Mesenchymal stem cell (in vitro differentiated cells and primary cell): ENCODE results near the gene XRN2.

ENCODE experiments used
- DNase-seq: peaks from one replicate; pipeline ENCODE4 v3.0.0-alpha.2; 2013
- H2AFZ ChIP-seq: one replicate; pipeline ENCODE4 v1.6.1; 2013; ENCODE audit warnings: low read depth, mild to moderate bottlenecking, control low read depth, inconsistent platforms, low read length, moderate library complexity
- H2AK5ac ChIP-seq: 2 replicates; pipeline ENCODE4 v1.6.1; 2013; ENCODE audit warnings: low read length, moderate library complexity, mild to moderate bottlenecking, inconsistent platforms; ENCODE audit not compliant: severe bottlenecking
- H2BK120ac ChIP-seq: one replicate; pipeline ENCODE4 v1.6.1; 2013; ENCODE audit warnings: low read depth, mild to moderate bottlenecking, inconsistent platforms, low read length, moderate library complexity
- H2BK12ac ChIP-seq, 2 experiments: one replicate each; pipeline ENCODE4 v1.6.1; 2013; ENCODE audit warnings: inconsistent platforms in 2 of 2, low read length in 2 of 2, mild to moderate bottlenecking in 2 of 2, moderate library complexity in 2 of 2, control low read depth in 1 of 2
- H2BK15ac ChIP-seq: one replicate; pipeline ENCODE4 v1.6.1; 2013; ENCODE audit warnings: mild to moderate bottlenecking, low read depth, inconsistent platforms; ENCODE audit not compliant: poor library complexity, severe bottlenecking
- H2BK5ac ChIP-seq: 2 replicates; pipeline ENCODE4 v1.6.1; 2013; ENCODE audit warnings: low read depth, mild to moderate bottlenecking, low read length, control low read depth, inconsistent platforms; ENCODE audit not compliant: poor library complexity, severe bottlenecking
- H3K14ac ChIP-seq, 2 experiments: one replicate each; pipeline ENCODE4 v1.6.1; 2013; ENCODE audit warnings: inconsistent platforms in 2 of 2, low read length in 2 of 2, control low read depth in 1 of 2, mild to moderate bottlenecking in 1 of 2, moderate library complexity in 1 of 2
- H3K18ac ChIP-seq, 2 experiments: one replicate each; pipeline ENCODE4 v1.6.1; 2013; ENCODE audit warnings: inconsistent platforms in 2 of 2, low read length in 2 of 2, control low read depth in 1 of 2, low read depth in 1 of 2, mild to moderate bottlenecking in 1 of 2
- H3K23ac ChIP-seq, 2 experiments: one replicate each; pipeline ENCODE4 v1.6.1; 2013; ENCODE audit warnings: inconsistent platforms in 2 of 2, low read length in 2 of 2, mild to moderate bottlenecking in 2 of 2, moderate library complexity in 2 of 2, control low read depth in 1 of 2
- H3K27ac ChIP-seq: 2 replicates; pipeline ENCODE4 v1.5.1; 2013; ENCODE audit warnings: mild to moderate bottlenecking, moderate library complexity, low read length, control low read depth, inconsistent platforms; ENCODE audit not compliant: poor library complexity, severe bottlenecking
- H3K27me3 ChIP-seq, 2 experiments: 2 replicates each; pipeline versions ENCODE4 v1.6.1 to v1.7.0; 2013; ENCODE audit warnings: low read length in 2 of 2, mild to moderate bottlenecking in 2 of 2, moderate library complexity in 2 of 2, control low read depth in 1 of 2, inconsistent platforms in 1 of 2; ENCODE audit not compliant: control insufficient read depth in 1 of 2, insufficient read depth in 1 of 2
- H3K36me3 ChIP-seq, 2 experiments: 2 replicates each; pipeline versions ENCODE4 v1.6.1 to v1.7.0; 2013; ENCODE audit warnings: low read length in 2 of 2, control low read depth in 1 of 2, inconsistent platforms in 1 of 2, low read depth in 1 of 2, mild to moderate bottlenecking in 1 of 2; ENCODE audit not compliant: insufficient read depth in 2 of 2, control insufficient read depth in 1 of 2
- H3K4ac ChIP-seq, 2 experiments: one replicate each; pipeline ENCODE4 v1.6.1; 2013; ENCODE audit warnings: inconsistent platforms in 2 of 2, low read length in 2 of 2, mild to moderate bottlenecking in 2 of 2, moderate library complexity in 2 of 2, control low read depth in 1 of 2, low read depth in 1 of 2
- H3K4me1 ChIP-seq: 2 replicates; pipeline ENCODE4 v1.6.1; 2013; ENCODE audit warnings: low read depth, low read length, control low read depth; ENCODE audit not compliant: control insufficient read depth, insufficient read depth
- H3K4me2 ChIP-seq: 2 replicates; pipeline ENCODE4 v1.6.1; 2013; ENCODE audit warnings: low read length, mild to moderate bottlenecking, inconsistent platforms; ENCODE audit not compliant: poor library complexity, severe bottlenecking
- H3K4me3 ChIP-seq, 2 experiments: 2 replicates each; pipeline versions ENCODE4 v1.5.1 to v1.7.0; 2013; ENCODE audit warnings: low read length in 2 of 2, mild to moderate bottlenecking in 2 of 2, control low read depth in 1 of 2, low read depth in 1 of 2; ENCODE audit not compliant: insufficient read depth in 1 of 2
- H3K79me1 ChIP-seq: replicated peaks from 2 replicates; pipeline ENCODE4 v1.6.1; 2013; ENCODE audit warnings: mild to moderate bottlenecking, control low read depth, low read length, inconsistent platforms; ENCODE audit not compliant: poor library complexity, severe bottlenecking
- H3K9ac ChIP-seq: 2 replicates; pipeline ENCODE4 v1.7.0; 2013; ENCODE audit warnings: mild to moderate bottlenecking, low read length, moderate library complexity
- H3K9me3 ChIP-seq: 2 replicates; pipeline ENCODE4 v1.7.0; 2013; ENCODE audit warnings: mild to moderate bottlenecking, low read length; ENCODE audit not compliant: control insufficient read depth
- H4K8ac ChIP-seq: one replicate; pipeline ENCODE4 v1.6.1; 2013; ENCODE audit warnings: inconsistent platforms, mild to moderate bottlenecking, low read length, moderate library complexity
- H4K91ac ChIP-seq: one replicate; pipeline ENCODE4 v1.6.1; 2013; ENCODE audit warnings: mild to moderate bottlenecking, low read length, inconsistent platforms
- WGBS: methylation state at CpG from one replicate; pipeline ENCODE4 v1.1.7; 2013; ENCODE audit warnings: mixed read lengths; 5-methylcytosine and 5-hydroxymethylcytosine counted together

Gene XRN2

GRCh38 chr20:21397341-21398108 is 94.4 kb downstream of the XRN2 start, which contains the start of gene NKX2-4:
NKX2-4 (minus strand) TSS chr20:21397526; CDS start chr20:21397399, 127 bp downstream.
- Histone ChIP-seq H2BK15ac (peak within 1 kb of the TSS; percentile 67), H2AK5ac (no peak within 1 kb of the TSS), H3K18ac (no peak within 1 kb of the TSS), H4K8ac (no peak within 1 kb of the TSS), H2BK12ac (no peak within 1 kb of the TSS), H3K4ac (no peak within 1 kb of the TSS), H4K91ac (no peak within 1 kb of the TSS), H3K9me3 (no peaks in the 10 kb centered on the region), H3K36me3 (peaks cover 0 to 5% of the 10 kb centered on the region in 2 experiments), H2AFZ (peak within 1 kb of the TSS; percentile 72), H2BK5ac (no peak within 1 kb of the TSS), H3K9ac (no peak within 1 kb of the TSS), H3K23ac (peak within 1 kb of the TSS in 1 of 2 experiments; percentile 83), H3K4me2 (peak within 1 kb of the TSS; percentile 70), H2BK120ac (no peak within 1 kb of the TSS), H3K27ac (no peak within 1 kb of the TSS), H3K27me3 (peaks cover 48 to 96% of the 10 kb centered on the region in 2 experiments), H3K4me1 (peaks cover 18% of the 10 kb centered on the region), H3K4me3 (no peak within 1 kb of the TSS), H3K14ac (no peak within 1 kb of the TSS), H3K79me1 (no peaks in the 10 kb centered on the region)
- DNase-seq: no peak
- 5% methylated on average over 43 of the region's 57 CpGs for WGBS

GRCh38 chr20:21398109-21399004 is 95.2 kb downstream of the XRN2 start:
- Histone ChIP-seq H3K23ac (no peak overlapping the region), H3K9ac (no peak overlapping the region), H2BK15ac (no peak overlapping the region), H3K4me1 (peaks cover 18% of the 10 kb centered on the region), H2AFZ (no peak overlapping the region), H3K4me2 (no peak overlapping the region), H3K9me3 (no peaks in the 10 kb centered on the region), H3K27me3 (peaks cover 40 to 93% of the 10 kb centered on the region in 2 experiments), H2BK12ac (no peak overlapping the region), H3K36me3 (peaks cover 0 to 5% of the 10 kb centered on the region in 2 experiments), H4K91ac (no peak overlapping the region), H2BK5ac (no peak overlapping the region), H4K8ac (no peak overlapping the region), H3K18ac (no peak overlapping the region), H3K79me1 (no peaks in the 10 kb centered on the region), H3K4ac (no peak overlapping the region), H3K27ac (no peak overlapping the region), H2AK5ac (no peak overlapping the region), H3K14ac (no peak overlapping the region), H2BK120ac (no peak overlapping the region), H3K4me3 (no peak overlapping the region)
- no peak for DNase-seq
- 61% methylated on average over 5 of the region's 10 CpGs for WGBS

GRCh38 chr20:21399005-21399475 is 95.9 kb downstream of the XRN2 start:
- Histone ChIP-seq H2AFZ (no peak overlapping the region), H3K18ac (no peak overlapping the region), H3K4ac (no peak overlapping the region), H3K14ac (no peak overlapping the region), H3K4me3 (no peak overlapping the region), H3K4me2 (no peak overlapping the region), H2AK5ac (no peak overlapping the region), H2BK12ac (no peak overlapping the region), H3K36me3 (peaks cover 0 to 5% of the 10 kb centered on the region in 2 experiments), H3K27me3 (peaks cover 34 to 89% of the 10 kb centered on the region in 2 experiments), H4K8ac (no peak overlapping the region), H3K9me3 (no peaks in the 10 kb centered on the region), H3K9ac (no peak overlapping the region), H2BK120ac (no peak overlapping the region), H3K4me1 (peaks cover 18% of the 10 kb centered on the region), H4K91ac (no peak overlapping the region), H3K79me1 (no peaks in the 10 kb centered on the region), H3K27ac (no peak overlapping the region), H2BK15ac (no peak overlapping the region), H2BK5ac (no peak overlapping the region), H3K23ac (no peak overlapping the region)
- no peak for DNase-seq
- 100% methylated on average over 1 of the region's 5 CpGs for WGBS

- Histone ChIP-seq H2BK12ac (no peak overlapping the region), H3K36me3 (no peaks in the 10 kb centered on the region), H4K8ac (no peak overlapping the region), H3K4me3 (no peak overlapping the region), H2BK120ac (no peak overlapping the region), H3K9me3 (peaks cover 14% of the 10 kb centered on the region), H3K14ac (no peak overlapping the region), H3K4me2 (no peak overlapping the region), H3K4me1 (no peaks in the 10 kb centered on the region), H3K79me1 (no peaks in the 10 kb centered on the region), H4K91ac (no peak overlapping the region), H3K4ac (no peak overlapping the region), H3K23ac (no peak overlapping the region), H2AFZ (no peak overlapping the region), H3K27ac (no peak overlapping the region), H3K9ac (no peak overlapping the region), H2AK5ac (no peak overlapping the region), H3K27me3 (peaks cover 6 to 8% of the 10 kb centered on the region in 2 experiments), H3K18ac (no peak overlapping the region), H2BK5ac (no peak overlapping the region), H2BK15ac (no peak overlapping the region)
- no peak for DNase-seq
Measured at GRCh38 chr20:21411725-21412124, 108.6 kb downstream of the XRN2 start.
